AG04450 (cell line): ENCODE results near the gene FPR1. TPM values are rescaled to one million over a fixed set of nuclear protein-coding genes. Genes with fewer than 3 reads are reported as not detected.
"Not testable (repeated sequence)": the region's sequence is repeated elsewhere in the genome, so short reads cannot be mapped to it uniquely, and the experiment has no call there.

Source experiments
- CTCF ChIA-PET: fragments of 300-600, 350-600 bp; formaldehyde crosslinking; extraction: SDS; loops from one replicate; lab custom pipeline; 2022; ENCODE audit warnings: antibody characterized with exemption, inconsistent platforms; lab: Charles Lee
- POLR2A ChIA-PET: fragments of 350-600 bp; formaldehyde crosslinking; extraction: SDS; loops from one replicate; lab custom pipeline; 2021; ENCODE audit warnings: antibody characterized with exemption, inconsistent platforms; lab: Yijun Ruan, JAX
- DNase-seq: peaks from one replicate; pipeline ENCODE4 v3.0.0-alpha.2; 2011; ENCODE audit warnings: low read depth, low spot score
- H3K27ac ChIP-seq: one replicate; pipeline ENCODE4 v1.5.1; 2012; ENCODE audit warnings: low read depth, low read length, control low read depth
- H3K27me3 ChIP-seq: one replicate; pipeline ENCODE4 v1.6.0; 2012; ENCODE audit warnings: low read length; ENCODE audit not compliant: control insufficient read depth, insufficient read depth
- H3K4me3 ChIP-seq: 2 replicates; pipeline ENCODE4 v1.5.1; 2011; ENCODE audit warnings: mild to moderate bottlenecking, low read depth, low read length, control low read depth
- H3K9me3 ChIP-seq: 2 replicates; pipeline ENCODE4 v1.5.1; 2012; ENCODE audit warnings: low read length; ENCODE audit not compliant: control insufficient read depth, insufficient read depth
- polyA plus RNA-seq: library from polyadenylated mRNA; depleted of rRNA; stranded (reverse); fragments of >200 nt; gene quantifications from 2 replicates; pipeline ENCODE4 v1.2.3, GENCODE V29; 2011
- TF ChIP-seq, protein P1 (sequence below): IDR thresholded peaks from 2 replicates; pipeline ENCODE4 v1.5.1; 2011; ENCODE audit warnings: low read depth, low read length, control low read depth, inconsistent platforms

Gene FPR1
- polyA plus RNA-seq, 1 experiment: not detected

- TF ChIP-seq, protein P1, sequence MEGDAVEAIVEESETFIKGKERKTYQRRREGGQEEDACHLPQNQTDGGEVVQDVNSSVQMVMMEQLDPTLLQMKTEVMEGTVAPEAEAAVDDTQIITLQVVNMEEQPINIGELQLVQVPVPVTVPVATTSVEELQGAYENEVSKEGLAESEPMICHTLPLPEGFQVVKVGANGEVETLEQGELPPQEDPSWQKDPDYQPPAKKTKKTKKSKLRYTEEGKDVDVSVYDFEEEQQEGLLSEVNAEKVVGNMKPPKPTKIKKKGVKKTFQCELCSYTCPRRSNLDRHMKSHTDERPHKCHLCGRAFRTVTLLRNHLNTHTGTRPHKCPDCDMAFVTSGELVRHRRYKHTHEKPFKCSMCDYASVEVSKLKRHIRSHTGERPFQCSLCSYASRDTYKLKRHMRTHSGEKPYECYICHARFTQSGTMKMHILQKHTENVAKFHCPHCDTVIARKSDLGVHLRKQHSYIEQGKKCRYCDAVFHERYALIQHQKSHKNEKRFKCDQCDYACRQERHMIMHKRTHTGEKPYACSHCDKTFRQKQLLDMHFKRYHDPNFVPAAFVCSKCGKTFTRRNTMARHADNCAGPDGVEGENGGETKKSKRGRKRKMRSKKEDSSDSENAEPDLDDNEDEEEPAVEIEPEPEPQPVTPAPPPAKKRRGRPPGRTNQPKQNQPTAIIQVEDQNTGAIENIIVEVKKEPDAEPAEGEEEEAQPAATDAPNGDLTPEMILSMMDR: no peak
- ChIA-PET POLR2A (no interaction called here), CTCF (no interaction called here)
- no peak overlapping the region for H3K4me3 ChIP-seq
- DNase-seq: no peak
- H3K9me3 ChIP-seq: no peaks in the 10 kb centered on the region; the same call in none of the 2 replicates
- H3K27me3 ChIP-seq: no peaks in the 10 kb centered on the region
- H3K27ac ChIP-seq: no peak overlapping the region
Observed at GRCh38 chr19:51746731-51747130, 4.9 kb downstream of the FPR1 start.

GRCh38 chr19:51743405-51743804, 8.3 kb downstream of the FPR1 start:
- no peak overlapping the region for H3K4me3 ChIP-seq
- TF ChIP-seq, protein P1: no peak
- H3K27me3 ChIP-seq: no peaks in the 10 kb centered on the region
- CTCF ChIA-PET: interaction anchor here (1.8 kb wide), 1 partner anchor 82 kb away, joined by 4 read pairs; no protein-coding TSS in a partner anchor
- POLR2A ChIA-PET: no interaction called here
- H3K27ac ChIP-seq: no peak overlapping the region
- no peak for DNase-seq
- H3K9me3 ChIP-seq: no peaks in the 10 kb centered on the region; the same call in none of the 2 replicates

DNA sequence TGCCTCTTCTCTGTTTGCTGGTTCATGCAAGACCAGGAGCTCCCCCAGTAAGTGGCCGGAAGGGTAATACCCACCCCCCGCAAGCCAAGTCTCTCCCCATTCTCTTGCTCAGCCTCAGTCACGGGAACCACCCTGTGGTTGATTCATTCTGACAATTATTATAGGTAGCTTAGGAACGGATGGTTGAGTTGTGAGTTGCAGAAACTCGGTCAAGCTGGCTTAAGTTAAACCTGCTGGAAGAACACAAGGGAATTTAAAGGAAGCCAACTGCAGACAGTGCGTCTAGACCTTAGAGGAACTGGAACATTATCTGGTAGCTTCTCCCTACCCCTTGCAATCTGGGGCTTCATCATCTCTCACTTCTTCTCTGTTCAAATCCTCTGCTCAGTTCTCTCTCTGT, 8.9 kb downstream of the FPR1 start:
- Histone ChIP-seq H3K4me3 (no peak overlapping the region), H3K27ac (no peak overlapping the region), H3K27me3 (no peaks in the 10 kb centered on the region), H3K9me3 (no peaks in the 10 kb centered on the region; the same call in none of the 2 replicates)
- CTCF ChIA-PET: interaction anchor here (0.6 to 1.8 kb wide), 3 partner anchors 35 to 86 kb away, joined by 3 to 4 read pairs (median 4); no protein-coding TSS in a partner anchor
- TF ChIP-seq, protein P1: no peak
- POLR2A ChIA-PET: no interaction called here
- DNase-seq: no peak

DNA sequence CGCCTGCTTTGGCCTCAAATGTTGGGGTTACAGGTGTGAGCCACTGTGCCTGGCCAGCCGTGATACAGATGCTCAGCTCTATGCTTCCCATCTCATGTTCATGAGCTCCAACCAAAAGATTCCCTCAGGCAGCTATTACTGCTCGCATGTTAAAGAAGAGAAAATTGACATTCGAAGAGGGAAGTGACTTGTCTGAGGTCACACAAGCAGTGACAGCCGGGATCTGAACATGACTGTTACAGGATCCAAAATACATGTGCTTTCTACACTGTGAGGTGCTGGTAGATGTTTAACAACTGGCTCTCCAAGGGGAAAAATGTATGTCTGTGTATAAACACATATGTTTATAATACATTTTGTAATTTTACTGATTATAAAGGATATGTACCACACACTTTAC, 11.3 kb downstream of the FPR1 start:
- no peak for DNase-seq
- POLR2A ChIA-PET: no interaction called here
- Histone ChIP-seq H3K9me3 (no peaks in the 10 kb centered on the region; the same call in 1 of the 2 replicates), H3K27me3 (no peaks in the 10 kb centered on the region), H3K27ac (no peak overlapping the region), H3K4me3 (no peak overlapping the region)
- CTCF ChIA-PET: no interaction called here
- TF ChIP-seq, protein P1: no peak

DNA sequence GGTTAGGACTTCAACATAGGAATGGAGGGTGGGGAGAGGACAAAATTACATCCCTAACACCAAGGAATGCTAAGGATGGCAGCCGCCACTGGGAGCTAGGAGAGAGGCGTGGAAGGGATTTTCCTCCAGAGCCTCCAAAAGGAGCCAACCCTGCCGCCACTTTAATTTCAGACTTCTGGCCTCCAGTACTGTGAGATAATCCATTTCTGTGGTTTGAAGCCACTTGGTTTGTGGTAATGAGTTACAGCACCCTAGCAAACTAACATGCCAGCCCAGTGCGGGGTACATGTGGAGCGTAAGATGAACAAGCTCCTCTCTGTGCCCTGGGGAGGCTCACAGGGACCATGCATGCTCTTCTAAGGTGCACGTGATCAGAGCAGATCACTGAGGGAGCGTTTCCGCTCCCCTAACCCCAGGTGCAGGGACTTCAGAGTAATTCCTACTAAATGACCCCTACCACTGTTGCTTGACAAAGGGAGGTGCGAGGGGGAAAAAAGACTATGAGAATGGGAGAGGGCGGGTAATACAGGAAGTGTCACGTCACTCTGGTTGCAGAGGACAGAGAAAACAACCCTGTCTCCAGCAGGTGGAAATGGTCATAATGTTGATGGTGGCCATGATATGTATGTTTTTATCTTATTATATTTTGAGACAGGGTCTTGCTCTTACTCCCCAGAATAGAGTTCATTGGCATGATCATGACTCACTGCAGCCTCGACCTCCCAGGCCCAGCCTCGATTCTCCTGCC, 12.0 kb downstream of the FPR1 start:
- POLR2A ChIA-PET: no interaction called here
- no peak overlapping the region for H3K27ac ChIP-seq

DNA sequence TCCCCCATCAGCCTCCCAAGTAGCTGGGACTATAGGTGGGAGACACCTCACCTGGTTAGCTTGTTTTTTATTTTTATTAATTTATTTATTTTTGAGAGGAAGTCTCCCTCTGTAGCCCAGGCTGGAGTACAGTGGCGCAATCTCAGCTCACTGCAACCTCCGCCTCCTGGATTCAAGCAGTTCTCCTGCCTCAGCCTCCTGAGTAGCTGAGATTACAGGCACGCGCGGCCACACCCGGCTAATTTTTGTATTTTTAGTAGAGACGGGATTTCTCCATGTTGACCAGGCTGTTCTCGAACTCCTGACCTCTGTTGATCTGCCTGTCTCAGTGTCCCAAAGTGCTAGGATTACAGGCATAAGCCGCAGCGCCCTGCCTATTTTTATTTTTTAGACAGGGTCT, 13.2 kb downstream of the FPR1 start:
- POLR2A ChIA-PET, H3K27me3 ChIP-seq, H3K27ac ChIP-seq, DNase-seq, H3K9me3 ChIP-seq, CTCF ChIA-PET, H3K4me3 ChIP-seq: not testable (repeated sequence)

More for the DNA sequence above, 12.0 kb downstream of the FPR1 start:
- TF ChIP-seq, protein P1: no peak
- no peaks in the 10 kb centered on the region; the same call in 1 of the 2 replicates for H3K9me3 ChIP-seq
- no peak for DNase-seq
- no peaks in the 10 kb centered on the region for H3K27me3 ChIP-seq
- H3K4me3 ChIP-seq: no peak overlapping the region
- CTCF ChIA-PET: no interaction called here
